GM12878 (cell line): ENCODE measurements around the gene IL17B. TPM values are rescaled to one million over a fixed set of nuclear protein-coding genes. Genes with fewer than 3 reads are reported as not detected.
A peak's percentile ranks its signal among the peaks of the same experiment; 100 is the strongest.

Experiments
- CBFB ChIP-seq: IDR thresholded peaks from 2 replicates; pipeline ENCODE4 v1.6.1; 2016; ENCODE audit warnings: antibody characterized with exemption, low read depth
- CHD1 ChIP-seq: IDR thresholded peaks from 2 replicates; pipeline ENCODE4 v1.6.1; 2012; ENCODE audit warnings: low read depth, low read length, improper control_type of control experiment
- CHD2 ChIP-seq: IDR thresholded peaks from 2 replicates; pipeline ENCODE4 v1.6.1; 2011; ENCODE audit warnings: low read depth, low read length, improper control_type of control experiment, borderline replicate concordance
- CUX1 ChIP-seq: IDR thresholded peaks from 2 replicates; pipeline ENCODE4 v1.6.1; 2012; ENCODE audit warnings: improper control_type of control experiment, low read depth, low read length; ENCODE audit not compliant: insufficient replicate concordance
- E4F1 ChIP-seq: fragments of 450-650 bp; IDR thresholded peaks from 2 replicates; pipeline ENCODE4 v1.6.1; 2018; ENCODE audit warnings: borderline replicate concordance, mild to moderate bottlenecking; ENCODE audit not compliant: partially characterized antibody
- FOXK2 ChIP-seq: fragments of 450-650 bp; IDR thresholded peaks from 2 replicates; pipeline ENCODE4 v1.6.1; 2017; ENCODE audit warnings: mild to moderate bottlenecking, moderate library complexity
- FOXM1 ChIP-seq: IDR thresholded peaks from 2 replicates; pipeline ENCODE4 v1.6.1; 2012; ENCODE audit warnings: low read depth, mild to moderate bottlenecking, inconsistent platforms, low read length, moderate library complexity
- HDAC2 ChIP-seq: fragments of 200-600 bp; sonication (generic); IDR thresholded peaks from 2 replicates; pipeline ENCODE4 v1.6.1; 2017
- IRF4 ChIP-seq: IDR thresholded peaks from 2 replicates; pipeline ENCODE4 v1.6.1; 2011; ENCODE audit warnings: low read depth, low read length
- JUND ChIP-seq: IDR thresholded peaks from 2 replicates; pipeline ENCODE4 v1.6.1; 2012; ENCODE audit warnings: low read depth, mild to moderate bottlenecking, low read length, improper control_type of control experiment, moderate library complexity
- KLF5 ChIP-seq: fragments of 450-650 bp; IDR thresholded peaks from 2 replicates; pipeline ENCODE4 v1.6.1; 2014; ENCODE audit warnings: mild to moderate bottlenecking; ENCODE audit not compliant: partially characterized antibody
- MLLT1 ChIP-seq: fragments of 450-650 bp; IDR thresholded peaks from 2 replicates; pipeline ENCODE4 v1.6.1; 2016; ENCODE audit warnings: mild to moderate bottlenecking
- MTA3 ChIP-seq: IDR thresholded peaks from 2 replicates; pipeline ENCODE4 v1.6.1; 2012; ENCODE audit warnings: low read length, inconsistent platforms, borderline replicate concordance
- NFIC ChIP-seq: IDR thresholded peaks from 2 replicates; pipeline ENCODE4 v1.6.1; 2012; ENCODE audit warnings: low read depth, mild to moderate bottlenecking, inconsistent platforms, low read length, moderate library complexity
- NR2C1 ChIP-seq: fragments of 450-650 bp; IDR thresholded peaks from 2 replicates; pipeline ENCODE4 v1.6.1; 2017; ENCODE audit warnings: antibody characterized with exemption, mild to moderate bottlenecking, moderate library complexity
- PML ChIP-seq: IDR thresholded peaks from 2 replicates; pipeline ENCODE4 v1.6.1; 2012; ENCODE audit warnings: low read length, inconsistent platforms
- RAD51 ChIP-seq: fragments of 450-650 bp; IDR thresholded peaks from 2 replicates; pipeline ENCODE4 v1.6.1; 2016; ENCODE audit warnings: moderate library complexity, mild to moderate bottlenecking, inconsistent platforms
- RELA ChIP-seq: fragments of 450-650 bp; IDR thresholded peaks from 2 replicates; pipeline ENCODE4 v1.8.0; 2014; ENCODE audit warnings: borderline replicate concordance; ENCODE audit not compliant: partially characterized antibody
- SUZ12 ChIP-seq: fragments of 200-600 bp; sonication (generic); IDR thresholded peaks from one replicate; pipeline ENCODE4 v1.6.1; 2018; ENCODE audit warnings: antibody characterized with exemption, mild to moderate bottlenecking; ENCODE audit not compliant: unreplicated experiment
- TARDBP ChIP-seq: IDR thresholded peaks from 2 replicates; pipeline ENCODE4 v1.6.1; 2016; ENCODE audit warnings: borderline replicate concordance
- TCF12 ChIP-seq: IDR thresholded peaks from 2 replicates; pipeline ENCODE4 v1.6.1; 2011; ENCODE audit warnings: low read depth, mild to moderate bottlenecking, low read length
- TCF7 ChIP-seq: IDR thresholded peaks from 2 replicates; pipeline ENCODE4 v1.6.1; 2014; ENCODE audit warnings: antibody characterized with exemption, borderline replicate concordance
- WRNIP1 ChIP-seq: IDR thresholded peaks from 2 replicates; pipeline ENCODE4 v1.6.1; 2011; ENCODE audit warnings: low read depth, low read length, improper control_type of control experiment, borderline replicate concordance
- polyA plus RNA-seq, 11 experiments: library from polyadenylated mRNA; depleted of rRNA in 4 of 11; unstranded in 6 of 11; stranded (reverse) in 5 of 11; fragments of >200 nt; fragmentation: Nextera tagmentation in 4 of 11; fragmentation: Illumina TruSeq in 1 of 11; extraction: Ambion mirVana in 4 of 11; extraction: Trizol in 1 of 11; gene quantifications; 1 replicate in 1 of 11; 2 replicates in 10 of 11; pipeline versions ENCODE4 v1.2.1 to v1.2.3, GENCODE V29; 2011 to 2016; ENCODE audit warnings: inconsistent platforms in 2 of 11, missing spikeins in 2 of 11, low read depth in 1 of 11
- total RNA-seq, 4 experiments: library from RNA; depleted of rRNA in 3 of 4; stranded (reverse); fragments of >200 nt in 3 of 4; fragmentation: Illumina TruSeq in 1 of 4; extraction: Trizol in 1 of 4; gene quantifications; 2 replicates each; pipeline versions ENCODE4 v1.2.1 to v1.2.3, GENCODE V29; 2013 to 2021

Gene IL17B
- total and polyA plus RNA-seq, 10 of the 15 experiments (the other 5 are each of a cell fraction or from before 2014, with no cell fraction given), result not detected

- TF ChIP-seq NFIC (no peak), MLLT1 (0 out of 2 replicates have a peak, but pooled peaks have one; percentile 37), CHD1 (0 out of 2 replicates have a peak, but pooled peaks have one; percentile 47), TCF12 (peak; percentile 32; the same call in 1 of the 2 replicates), KLF5 (peak; percentile 49), IRF4 (no peak), E4F1 (no peak), JUND (no peak), PML (peak; percentile 92), CBFB (peak; percentile 91), FOXM1 (no peak; the same call in 1 of the 2 replicates), MTA3 (peak; percentile 26; the same call in 1 of the 2 replicates), TARDBP (no peak), NR2C1 (peak; percentile 77), FOXK2 (peak; percentile 86), CHD2 (peak; percentile 54; the same call in 1 of the 2 replicates), SUZ12 (no peak), RELA (peak; percentile 14), WRNIP1 (no peak; the same call in 1 of the 2 replicates), HDAC2 (no peak), RAD51 (no peak), CUX1 (no peak), TCF7 (no peak)
These were observed 33.8 kb downstream of the IL17B start, which contains the start of gene GRPEL2 (continued) for GRCh38 chr5:149345147-149345891.
